Measurements from ENCODE around the gene PCSK1N. TPM values are rescaled to one million over a fixed set of nuclear protein-coding genes. Genes with fewer than 3 reads are reported as not detected.

The PCSK1N gene
- total RNA-seq, 1 experiment from 2014 or later = 0.22 TPM

GRCh38 chrX:48782216-48782615, 53.2 kb downstream of the PCSK1N start:
- no peaks in the 10 kb centered on the region for H3K9me3 ChIP-seq (ENCODE audit: control insufficient read depth in 1 of 2, insufficient read depth in 1 of 2, low read depth in 1 of 2, low read length in 2 of 2)
- ATAC-seq (no peak), DNase-seq (ENCODE audit: low read depth, low spot score) (no peak)
- H3K4me1 ChIP-seq (ENCODE audit: control insufficient read depth in 1 of 2, insufficient read depth in 2 of 2, low read length in 2 of 2) = no peaks in the 10 kb centered on the region
- ChIA-PET RAD21 (ENCODE audit: low non-redundant PET in 1 of 2, low total read pairs in 2 of 2, uncharacterized antibody in 2 of 2, unreplicated experiment in 2 of 2) (no interaction called here), CTCF (no interaction called here), POLR2A (no interaction called here)
- no peaks in the 10 kb centered on the region for H3K79me2 ChIP-seq (ENCODE audit: insufficient read depth, low read length)
- TF ChIP-seq FOSL1 (IDR thresholded peaks at IDR 0.05; ENCODE audit: low read depth) (no peak), POLR2AphosphoS5 (IDR thresholded peaks at IDR 0.05; ENCODE audit: low read depth, low read length) (no peak), POLR2A (IDR thresholded peaks at IDR 0.05; ENCODE audit: borderline replicate concordance, extremely low read depth, insufficient read depth, insufficient read length) (no peak), EZH2 (IDR thresholded peaks at IDR 0.05) (no peak), EGR1 (IDR thresholded peaks at IDR 0.05; ENCODE audit: low read depth) (no peak), CEBPB (IDR thresholded peaks at IDR 0.05; ENCODE audit: low read depth) (no peak), MAX (IDR thresholded peaks at IDR 0.05) (no peak), CTCF (IDR thresholded peaks at IDR 0.05 in 2 of 3, conservative IDR thresholded peaks at IDR 0.05 in 1 of 3; ENCODE audit: borderline replicate concordance in 1 of 3, insufficient read depth in 1 of 3, low read depth in 2 of 3, low read length in 2 of 3) (no peak)
- H3K27ac ChIP-seq (ENCODE audit: low read depth, low read length) = no peak overlapping the region
- no peaks in the 10 kb centered on the region for H3K9me2 ChIP-seq (ENCODE audit: insufficient read depth)
- no peaks in the 10 kb centered on the region for H4K20me1 ChIP-seq (ENCODE audit: insufficient read depth)
- no peak overlapping the region for H2AFZ ChIP-seq (ENCODE audit: low read depth, low read length, poor library complexity, severe bottlenecking)
- H3K4me3 ChIP-seq (replicated peaks in 1 of 2; ENCODE audit: low read depth in 1 of 2, low read length in 2 of 2) = no peak overlapping the region
- intact Hi-C loops (cut with micrococcal nuclease) = no loop called here
- BruUV-seq (replicated peaks) = no TSS peak
- H3K4me2 ChIP-seq (ENCODE audit: low read length) = no peak overlapping the region
- no peak overlapping the region for H3K9ac ChIP-seq (ENCODE audit: low read length)
- no peaks in the 10 kb centered on the region for H3K27me3 ChIP-seq (ENCODE audit: insufficient read depth, low read length)
- no peaks in the 10 kb centered on the region for H3K36me3 ChIP-seq (ENCODE audit: control insufficient read depth in 1 of 2, insufficient read depth in 2 of 2, low read length in 2 of 2)

DNA sequence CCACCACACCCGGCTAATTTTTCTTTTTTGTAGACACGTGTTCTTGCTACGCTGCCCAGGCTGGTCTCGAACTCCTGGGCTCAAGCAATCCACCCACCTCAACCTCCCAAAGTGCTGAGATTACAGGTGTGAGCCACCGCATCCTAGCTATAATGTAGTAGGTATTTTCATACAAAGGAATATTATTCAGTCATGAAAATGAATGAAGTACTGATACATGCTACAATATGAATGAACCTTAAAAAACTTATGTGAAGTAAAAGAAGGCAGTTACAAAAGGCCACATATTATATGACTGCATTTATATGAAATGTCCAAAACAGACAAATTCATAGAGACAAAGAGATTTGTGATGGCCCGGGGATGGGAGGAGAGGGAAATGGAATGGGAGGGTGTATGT, 53.7 kb downstream of the PCSK1N start:
- H3K9me2 ChIP-seq (ENCODE audit: insufficient read depth) = no peaks in the 10 kb centered on the region
- no peak overlapping the region for H3K4me3 ChIP-seq (replicated peaks in 1 of 2; ENCODE audit: low read depth in 1 of 2, low read length in 2 of 2)
- ChIA-PET POLR2A (no interaction called here), CTCF (no interaction called here), RAD21 (ENCODE audit: low non-redundant PET in 1 of 2, low total read pairs in 2 of 2, uncharacterized antibody in 2 of 2, unreplicated experiment in 2 of 2) (no interaction called here)
- H3K9ac ChIP-seq (ENCODE audit: low read length) = no peak overlapping the region
- H3K27ac ChIP-seq (ENCODE audit: low read depth, low read length) = no peak overlapping the region
- no peaks in the 10 kb centered on the region for H4K20me1 ChIP-seq (ENCODE audit: insufficient read depth)
- no peak for DNase-seq (ENCODE audit: low read depth, low spot score)
- H3K79me2 ChIP-seq (ENCODE audit: insufficient read depth, low read length) = no peaks in the 10 kb centered on the region
- intact Hi-C loops (cut with micrococcal nuclease) = no loop called here
- no peak for TF ChIP-seq CEBPB (IDR thresholded peaks at IDR 0.05; ENCODE audit: low read depth)
- no peaks in the 10 kb centered on the region for H3K9me3 ChIP-seq (ENCODE audit: control insufficient read depth in 1 of 2, insufficient read depth in 1 of 2, low read depth in 1 of 2, low read length in 2 of 2)
- ATAC-seq = no peak
- no peaks in the 10 kb centered on the region for H3K36me3 ChIP-seq (ENCODE audit: control insufficient read depth in 1 of 2, insufficient read depth in 2 of 2, low read length in 2 of 2)
- no peaks in the 10 kb centered on the region for H3K4me1 ChIP-seq (ENCODE audit: control insufficient read depth in 1 of 2, insufficient read depth in 2 of 2, low read length in 2 of 2)
- H3K27me3 ChIP-seq (ENCODE audit: insufficient read depth, low read length) = no peaks in the 10 kb centered on the region
- no peak overlapping the region for H2AFZ ChIP-seq (ENCODE audit: low read depth, low read length, poor library complexity, severe bottlenecking)
- BruUV-seq (replicated peaks) = no TSS peak
- no peak overlapping the region for H3K4me2 ChIP-seq (ENCODE audit: low read length)

Other genes with a start within 250 kb of the PCSK1N start
- gene WDR13, start 238.1 kb downstream of the PCSK1N start, total RNA-seq (2021; ENCODE audit: unreplicated experiment) = 54.0 TPM
- gene WAS, start 151.8 kb downstream of the PCSK1N start, total RNA-seq (2021; ENCODE audit: unreplicated experiment) = 0.84 TPM
- gene SUV39H1, start 138.9 kb downstream of the PCSK1N start, total RNA-seq (2021; ENCODE audit: unreplicated experiment) = 16.3 TPM
- gene GLOD5, start 73.9 kb downstream of the PCSK1N start, total RNA-seq (2021; ENCODE audit: unreplicated experiment) = not detected
- 0.34 TPM for gene GATA1, start 49.0 kb downstream of the PCSK1N start, total RNA-seq (2021; ENCODE audit: unreplicated experiment)
- 79.9 TPM for gene HDAC6, start 33.5 kb downstream of the PCSK1N start, total RNA-seq (2021; ENCODE audit: unreplicated experiment)
- not detected for gene ERAS, start 9.1 kb downstream of the PCSK1N start, total RNA-seq (2021; ENCODE audit: unreplicated experiment)
- 41.7 TPM for gene TIMM17B, start 62.2 kb upstream of the PCSK1N start, total RNA-seq (2021; ENCODE audit: unreplicated experiment)
- 67.1 TPM for gene PQBP1, start 62.3 kb upstream of the PCSK1N start, total RNA-seq (2021; ENCODE audit: unreplicated experiment)
- 35.0 TPM for gene SLC35A2, start 76.0 kb upstream of the PCSK1N start, total RNA-seq (2021; ENCODE audit: unreplicated experiment)
- gene PIM2, start 83.4 kb upstream of the PCSK1N start, total RNA-seq (2021; ENCODE audit: unreplicated experiment) = 15.6 TPM
- gene OTUD5, start 122.0 kb upstream of the PCSK1N start, total RNA-seq (2021; ENCODE audit: unreplicated experiment) = 42.6 TPM
- gene KCND1, start 136.2 kb upstream of the PCSK1N start, total RNA-seq (2021; ENCODE audit: unreplicated experiment) = 5.5 TPM
- 39.4 TPM for gene GRIPAP1, start 166.7 kb upstream of the PCSK1N start, total RNA-seq (2021; ENCODE audit: unreplicated experiment)
- gene TFE3, start 207.7 kb upstream of the PCSK1N start, total RNA-seq (2021; ENCODE audit: unreplicated experiment) = 17.1 TPM
- 13.5 TPM for gene CCDC120, start 223.4 kb upstream of the PCSK1N start, total RNA-seq (2021; ENCODE audit: unreplicated experiment)
- 18.8 TPM for gene PRAF2, start 238.4 kb upstream of the PCSK1N start, total RNA-seq (2021; ENCODE audit: unreplicated experiment)
- gene WDR45, start 244.3 kb upstream of the PCSK1N start, total RNA-seq (2021; ENCODE audit: unreplicated experiment) = 41.7 TPM

Data from HCT116 (cell line).